Activated T-cell treated with anti-CD3 and anti-CD28 coated beads for 48 hours (primary cell): ENCODE measurements around the gene TBCD.
"Not testable (repeated sequence)": the region's sequence is repeated elsewhere in the genome, so short reads cannot be mapped to it uniquely, and the experiment has no call there.

Experiments
- DNase-seq: peaks from one replicate; pipeline ENCODE4 v3.0.0-alpha.2; 2020; ENCODE audit warnings: low read depth

The TBCD gene

DNA sequence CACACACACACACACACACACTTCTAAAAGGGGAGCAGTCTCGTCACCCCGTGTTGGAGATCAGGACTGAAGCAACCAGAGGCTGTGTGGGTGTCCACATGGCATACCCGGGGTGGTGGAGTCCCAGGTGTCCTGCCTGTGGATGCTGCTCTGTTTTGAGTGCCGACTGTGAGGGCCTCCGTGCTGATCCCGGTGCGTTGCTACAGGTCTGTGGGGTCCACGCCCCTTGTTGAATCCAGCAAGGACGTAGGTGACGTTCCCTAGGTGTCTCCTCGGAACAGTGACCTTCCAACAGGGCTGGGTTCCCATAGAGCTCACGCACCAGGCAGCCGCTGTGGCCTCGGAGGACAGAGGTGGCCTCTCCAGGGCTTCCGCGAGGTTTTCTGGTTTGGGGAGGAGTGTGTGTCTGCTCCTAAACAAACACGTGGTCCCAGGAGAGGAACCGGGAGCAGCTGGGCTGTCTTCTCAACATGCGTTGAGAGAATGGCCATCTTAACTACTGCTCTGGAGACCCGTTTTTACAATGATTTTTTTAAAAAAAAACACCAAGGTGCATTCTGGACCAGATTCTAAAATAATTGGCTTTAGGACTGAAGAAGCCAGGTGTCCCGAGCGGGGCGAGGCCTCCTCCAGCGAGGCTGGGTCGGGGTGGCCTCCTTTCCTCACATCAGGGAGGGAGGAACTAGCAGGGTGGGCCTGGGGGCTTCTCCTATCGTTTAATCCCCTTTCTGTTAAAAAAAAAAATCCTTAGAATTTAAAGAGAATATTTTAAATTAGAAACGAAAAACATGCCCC is 188.6 kb downstream of the TBCD start:
- no peak for DNase-seq

DNA sequence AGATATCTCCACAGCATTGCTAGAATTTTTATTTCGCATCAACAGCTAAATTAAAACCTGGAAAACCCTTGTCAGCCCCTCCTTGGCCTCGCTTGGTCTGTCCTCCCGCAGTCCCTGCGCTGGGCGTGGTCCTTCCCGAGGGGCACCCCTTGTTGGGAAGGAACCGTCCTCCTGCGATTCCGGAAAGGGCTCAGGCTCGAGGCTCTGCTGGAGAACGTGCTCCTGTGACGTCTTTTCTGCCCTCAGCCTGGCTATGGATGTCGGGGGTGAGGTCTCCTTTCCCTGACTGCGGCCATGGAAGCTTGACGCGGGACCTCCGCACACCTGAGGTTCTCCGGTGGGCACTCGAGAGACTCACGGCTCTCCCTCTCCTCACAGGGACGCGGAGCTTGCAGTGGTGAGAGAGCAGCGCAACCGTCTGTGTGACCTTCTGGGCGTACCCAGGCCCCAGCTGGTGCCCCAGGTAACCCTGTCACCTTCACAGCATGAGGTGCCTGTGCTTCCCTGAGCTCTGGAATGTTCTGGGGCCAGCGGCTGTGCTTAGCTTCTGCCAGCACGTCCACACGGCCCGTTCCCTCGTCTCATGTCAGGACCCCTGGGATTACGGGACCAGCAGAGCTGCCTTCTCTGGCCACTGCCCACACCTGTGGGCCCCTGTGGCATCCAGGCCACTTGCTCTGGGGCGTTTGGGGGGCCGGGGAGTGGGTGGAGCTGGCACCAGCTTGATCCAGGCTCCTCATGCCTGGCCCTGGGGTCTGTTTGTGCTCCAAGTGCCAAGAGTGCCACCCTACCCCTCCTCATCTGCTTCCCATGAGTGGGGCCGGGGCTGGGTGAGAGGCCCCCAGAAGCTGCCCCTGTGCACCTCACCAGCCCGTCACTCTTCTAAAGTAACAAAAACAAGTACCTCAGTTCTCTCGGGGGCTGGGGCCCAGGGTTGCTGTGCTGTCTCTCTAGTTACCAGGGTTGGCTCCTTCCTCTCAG is 189.4 kb downstream of the TBCD start:
- no peak for DNase-seq

DNA sequence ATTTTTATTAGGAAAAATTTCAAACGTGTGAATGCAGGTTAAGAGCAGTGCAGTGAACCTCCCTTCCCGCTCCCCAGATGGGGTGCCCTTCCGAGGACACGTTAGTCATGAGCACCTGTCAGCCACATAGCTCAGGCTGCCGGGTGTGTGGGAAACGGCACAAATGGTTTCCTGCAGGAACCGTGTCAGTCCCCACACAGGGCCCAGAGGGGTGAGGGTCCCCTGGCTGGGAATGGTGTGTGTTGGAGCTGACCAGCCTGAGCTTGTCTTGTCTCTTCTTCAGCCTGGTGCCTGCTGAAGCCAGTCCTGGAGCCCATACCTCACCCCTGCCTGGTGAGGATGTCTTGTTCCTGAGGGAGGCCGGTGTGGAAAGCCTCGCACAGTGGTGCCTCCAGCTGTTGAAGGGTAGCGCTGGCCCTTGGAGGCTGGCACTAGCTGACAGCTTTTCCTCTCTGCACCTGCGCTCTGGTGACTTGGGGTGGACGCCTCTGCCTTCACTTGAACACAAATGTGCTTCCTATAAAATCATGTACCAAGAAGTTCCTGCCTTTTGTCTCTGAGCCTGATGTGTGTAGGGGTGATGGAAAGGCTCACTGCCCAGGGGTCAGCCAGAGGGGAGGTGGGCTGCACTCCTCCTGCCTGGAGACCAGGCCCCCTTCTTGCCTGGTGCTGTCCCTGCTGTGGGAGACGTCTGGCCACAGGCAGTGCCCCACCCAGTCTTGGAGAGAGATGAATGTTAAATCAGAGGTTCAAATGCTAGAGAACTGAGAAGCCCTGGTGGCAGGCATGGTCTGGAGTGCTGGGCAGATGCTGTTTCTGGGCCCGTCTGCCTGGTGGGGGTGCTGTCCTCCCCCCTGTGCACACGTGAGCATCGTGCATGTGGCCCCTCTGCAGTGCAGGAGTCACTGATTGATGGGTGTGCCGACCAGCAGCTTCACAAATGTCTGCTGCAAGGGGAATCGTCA is 190.6 kb downstream of the TBCD start:
- no peak for DNase-seq

DNA sequence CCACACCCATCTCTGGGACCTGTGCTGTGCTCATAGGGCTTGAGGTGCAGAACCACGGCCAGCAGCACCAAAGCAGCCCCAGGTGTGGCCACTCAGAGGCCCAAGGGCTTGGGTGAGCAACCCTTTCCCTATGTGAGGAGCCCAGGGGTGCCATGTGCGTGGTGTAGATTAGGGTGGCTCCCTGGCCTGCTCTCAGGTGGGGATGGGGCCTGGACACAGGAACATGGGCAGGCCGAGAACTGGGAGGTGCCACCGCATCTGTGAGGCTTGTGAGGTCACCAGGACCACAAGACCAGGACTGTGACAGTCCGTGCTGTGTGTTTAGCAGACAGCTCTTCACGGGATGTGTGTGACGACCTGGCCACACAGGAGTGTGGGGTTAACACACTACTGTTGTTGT is 191.5 kb downstream of the TBCD start:
- DNase-seq = no peak

DNA sequence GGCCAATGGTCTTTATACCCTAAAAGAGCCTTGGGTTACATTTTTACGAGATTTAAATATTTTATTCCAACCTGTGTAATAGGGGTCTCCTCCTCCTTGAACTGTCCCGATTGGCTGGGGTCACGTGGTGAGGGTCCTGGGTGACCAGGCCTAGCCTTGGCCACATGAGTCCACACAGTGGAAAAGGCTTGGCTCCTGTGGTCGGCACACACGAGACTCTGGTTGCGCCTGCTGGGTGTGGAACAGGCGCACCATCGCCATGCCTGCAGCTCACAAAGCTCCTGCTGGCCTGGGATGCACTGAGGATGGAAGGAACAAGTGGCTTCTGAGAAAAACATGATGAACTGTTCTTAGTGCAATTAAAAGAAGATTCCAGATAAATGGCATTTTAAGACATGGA is 191.9 kb downstream of the TBCD start:
- DNase-seq = no peak

DNA sequence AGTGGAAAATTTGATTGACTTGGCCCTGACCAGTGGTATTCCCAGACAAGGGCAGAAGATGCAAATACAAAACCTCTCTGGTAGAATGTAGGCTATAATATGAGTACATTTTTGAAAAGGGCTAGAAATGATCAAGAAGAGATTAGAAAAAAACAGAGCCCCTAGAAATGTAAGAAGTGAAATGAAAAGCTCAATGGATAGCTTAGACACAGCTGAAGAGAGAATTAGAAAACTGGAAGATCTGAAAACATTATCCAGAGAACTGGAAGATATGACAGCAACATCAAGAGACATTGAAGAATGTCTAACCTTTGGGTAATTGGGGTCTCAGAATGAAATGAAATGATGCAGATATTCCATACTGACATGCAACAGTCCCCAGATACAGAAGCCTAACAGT is 193.1 kb downstream of the TBCD start:
- DNase-seq = no peak

DNA sequence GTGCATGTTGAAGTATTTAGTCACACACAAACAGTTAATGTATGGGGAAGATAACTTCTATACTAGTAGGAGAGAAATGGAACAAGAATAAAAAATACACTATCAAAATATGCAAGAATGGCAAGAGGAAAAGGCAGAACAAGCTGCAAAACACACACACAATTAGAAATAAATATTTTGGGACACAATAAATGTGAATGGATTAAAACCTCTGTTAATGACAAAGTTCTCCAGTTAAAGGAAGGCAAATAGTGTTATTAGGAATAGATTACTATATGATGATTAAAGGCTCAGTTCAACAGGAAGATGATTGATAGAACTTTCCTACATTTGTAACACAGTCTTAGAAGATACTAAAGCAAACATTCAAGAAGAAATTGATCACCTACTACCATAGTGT is 194.2 kb downstream of the TBCD start:
- DNase-seq = no peak

DNA sequence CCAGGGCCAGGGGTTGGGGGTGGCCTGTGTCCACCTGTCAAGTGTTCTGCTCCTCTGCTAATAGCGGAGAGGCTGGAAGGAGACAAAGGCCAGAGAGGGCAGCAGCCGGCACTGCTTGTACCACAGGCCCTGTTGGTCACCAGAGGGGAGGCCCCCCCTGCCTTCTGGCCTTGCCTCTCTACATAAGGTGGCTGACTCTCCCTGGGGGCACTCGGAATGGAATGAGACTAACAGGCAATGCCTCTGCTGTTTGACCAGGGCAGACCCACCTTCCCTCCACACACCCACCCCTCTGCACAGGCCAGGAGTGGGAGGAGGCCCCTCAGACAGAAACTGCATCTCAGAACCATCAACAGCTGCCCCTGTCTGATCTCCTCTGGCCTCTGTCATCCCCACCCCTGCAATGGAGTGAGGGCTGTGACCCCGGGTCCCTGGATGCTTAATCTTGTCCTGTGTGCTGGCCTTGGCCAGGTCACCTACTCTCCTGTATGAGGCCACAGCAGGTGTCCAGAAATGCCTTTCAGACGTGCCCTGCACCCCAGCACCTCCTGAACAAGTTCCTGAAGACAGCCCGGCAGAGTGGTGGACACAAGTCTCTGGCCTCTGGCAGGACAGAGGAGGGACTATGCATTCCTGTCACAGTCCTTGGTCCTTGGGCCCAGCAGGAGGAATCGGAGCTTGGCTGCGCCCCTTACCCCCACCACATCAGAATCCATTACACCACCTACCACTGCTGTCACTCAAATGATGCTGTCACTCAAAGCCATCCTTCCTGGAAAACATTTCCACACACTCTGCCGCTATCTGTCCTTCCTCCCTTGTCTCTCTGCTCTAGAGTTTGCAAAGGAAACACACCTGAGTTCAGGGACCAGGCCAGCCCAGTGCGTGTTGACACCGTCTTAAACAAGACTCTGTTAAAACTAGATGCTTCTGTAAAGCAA is 195.5 kb downstream of the TBCD start:
- no peak for DNase-seq

DNA sequence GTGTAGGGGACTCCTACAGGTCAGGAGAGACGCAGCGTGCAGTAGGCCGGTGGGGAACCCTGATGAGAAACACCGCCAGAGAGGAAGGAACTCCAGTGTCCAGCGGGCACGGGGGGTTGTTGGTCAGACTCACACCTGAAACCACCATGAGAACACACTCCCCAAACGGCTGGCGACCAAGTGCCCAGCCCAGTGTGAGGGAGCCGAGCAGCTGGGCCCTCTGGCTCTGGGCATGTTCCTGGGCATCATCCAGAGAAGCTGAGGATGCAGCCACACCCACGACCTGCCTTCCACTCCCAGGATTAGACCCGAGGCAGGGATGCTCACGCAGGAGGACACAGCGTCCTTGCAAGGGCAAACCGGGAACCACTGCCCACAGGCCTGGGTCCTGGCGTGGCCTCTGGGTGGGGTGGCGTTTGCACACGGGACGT is 196.2 kb downstream of the TBCD start:
- no peak for DNase-seq

DNA sequence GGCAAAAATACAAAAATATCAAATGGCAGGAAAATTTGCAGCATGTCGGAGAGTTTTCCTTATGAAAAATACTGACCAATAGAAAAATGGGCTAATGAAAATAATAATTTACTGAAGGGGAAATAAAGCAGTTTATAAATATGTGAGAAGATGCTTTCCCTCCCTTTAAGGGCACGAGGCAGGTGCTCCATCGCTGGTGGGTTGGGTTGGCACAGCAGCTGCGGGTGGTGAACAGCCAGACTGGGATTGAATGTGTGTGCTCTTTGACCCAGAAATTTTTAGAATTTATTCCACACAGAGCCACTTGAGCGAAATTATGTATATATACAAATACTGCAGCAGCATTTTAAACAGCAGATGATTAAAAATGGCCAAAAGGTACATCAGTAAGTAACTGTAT is 197.1 kb downstream of the TBCD start:
- no peak for DNase-seq

DNA sequence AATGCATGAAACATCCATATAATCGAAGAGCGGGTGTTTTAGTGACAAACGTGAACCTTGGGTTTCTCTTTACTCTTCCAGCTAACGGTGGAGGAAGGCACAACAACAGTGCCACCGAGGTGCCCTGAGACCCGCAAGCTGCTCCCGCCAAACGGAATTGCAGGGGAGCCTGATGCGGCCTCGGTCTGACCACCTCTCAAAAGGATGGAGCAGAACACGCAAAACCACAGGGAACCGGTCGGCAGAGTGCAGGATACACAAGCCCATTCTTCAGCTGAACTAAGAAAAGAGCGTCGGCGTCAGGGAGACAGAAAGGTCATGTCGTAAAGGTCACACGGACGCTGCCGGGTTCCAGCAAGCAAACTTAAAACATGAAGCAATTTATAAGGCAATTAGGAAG is 197.5 kb downstream of the TBCD start:
- DNase-seq = no peak

DNA sequence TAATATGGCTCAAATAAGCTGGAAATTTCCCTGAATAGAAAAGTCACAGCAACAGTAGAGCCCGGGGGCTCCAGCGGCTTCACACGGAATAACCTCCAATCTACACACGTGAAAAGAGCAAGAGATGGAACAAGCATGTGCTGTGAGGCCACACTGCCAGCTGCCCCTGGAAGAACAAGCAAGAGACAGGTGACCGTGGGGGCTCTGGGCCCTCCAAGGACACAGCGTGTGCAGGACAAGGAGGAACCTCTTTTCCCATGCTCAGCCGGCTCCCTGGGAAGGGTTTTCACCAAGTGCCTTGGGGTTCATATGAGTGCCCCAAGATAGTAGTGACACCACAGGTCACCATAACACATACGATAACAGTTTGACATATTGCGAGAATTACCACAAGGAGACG is 198.1 kb downstream of the TBCD start:
- no peak for DNase-seq

DNA sequence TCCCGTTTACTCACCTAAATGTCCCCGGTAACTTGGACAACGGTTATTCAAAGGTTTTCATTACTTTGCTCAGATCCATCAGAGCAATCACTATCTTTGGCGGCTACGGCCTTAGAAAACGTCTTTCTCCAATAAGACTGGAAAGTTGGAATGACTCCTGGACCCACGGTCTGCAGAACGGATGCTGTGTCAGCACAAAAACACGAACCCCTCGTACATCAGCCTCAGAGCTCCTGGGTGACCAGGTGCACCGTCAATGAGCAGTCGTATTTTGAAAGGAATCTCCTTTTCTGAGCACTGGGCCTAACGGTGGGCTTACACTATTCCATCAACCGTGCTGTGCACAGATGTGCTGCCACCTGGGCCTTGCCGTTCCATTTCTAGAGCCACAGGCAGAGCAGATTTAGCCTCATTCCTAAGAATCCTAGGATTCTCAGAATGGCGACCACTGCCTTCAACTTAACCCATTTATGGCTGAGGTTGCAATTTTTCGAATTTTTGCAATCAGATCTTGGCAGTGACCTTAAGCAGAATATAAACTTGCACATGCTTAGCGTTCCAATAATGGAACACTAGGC is 198.7 kb downstream of the TBCD start:
- no peak for DNase-seq

DNA sequence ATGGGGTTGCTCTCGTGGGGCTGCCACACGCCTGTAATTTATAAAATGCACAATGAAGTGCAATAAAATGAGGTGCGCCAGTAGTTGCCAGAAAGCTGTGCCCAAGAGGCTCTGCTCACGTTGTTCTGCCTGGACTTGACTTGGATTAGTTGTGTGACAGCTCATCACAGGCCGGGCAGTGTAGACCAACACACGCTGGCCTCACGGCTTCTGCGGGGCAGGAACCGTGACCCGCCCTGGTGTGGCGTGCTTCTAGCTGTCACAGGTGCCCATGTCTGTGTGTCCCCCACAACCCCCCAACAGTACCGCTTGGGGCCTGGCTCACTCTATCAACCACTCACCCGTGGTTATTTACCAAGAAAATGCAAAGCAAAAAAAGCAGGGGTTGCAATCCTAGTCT is 200.2 kb downstream of the TBCD start:
- DNase-seq = no peak

DNA sequence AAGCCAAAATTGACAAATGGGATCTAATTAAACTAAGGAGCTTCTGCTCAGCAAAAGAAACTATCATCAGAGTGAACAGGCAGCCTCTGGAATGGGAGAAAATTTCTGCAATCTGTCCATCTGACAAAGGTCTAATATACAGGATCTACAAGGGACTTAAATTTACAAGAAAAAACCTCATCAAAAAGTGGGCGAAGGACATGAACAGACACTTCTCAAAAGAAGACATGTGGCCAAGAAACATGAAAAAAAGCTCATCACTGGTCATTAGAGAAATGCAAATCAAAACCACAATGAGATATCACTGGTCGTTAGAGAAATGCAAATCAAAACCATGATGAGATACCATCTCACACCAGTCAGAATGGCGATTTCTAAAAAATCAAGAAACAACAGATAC is 203.2 kb downstream of the TBCD start:
- not testable (repeated sequence) for DNase-seq

DNA sequence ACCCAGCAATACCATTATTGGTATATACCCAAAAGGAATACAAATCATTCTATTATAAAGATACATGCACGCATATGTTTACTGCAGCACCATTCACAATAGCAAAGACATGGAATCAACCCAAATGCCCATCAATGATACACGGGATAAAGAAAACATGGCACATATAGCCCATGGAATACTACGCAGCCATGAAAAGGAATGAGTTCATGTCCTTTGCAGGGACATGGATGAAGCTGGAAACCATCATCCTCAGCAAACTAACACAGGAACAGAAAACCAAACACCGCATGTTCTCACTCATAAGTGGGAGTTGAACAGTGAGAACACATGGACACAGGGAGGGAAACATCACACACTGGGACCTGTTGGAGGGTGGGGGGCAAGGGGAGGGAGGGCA is 203.8 kb downstream of the TBCD start:
- not testable (repeated sequence) for DNase-seq

DNA sequence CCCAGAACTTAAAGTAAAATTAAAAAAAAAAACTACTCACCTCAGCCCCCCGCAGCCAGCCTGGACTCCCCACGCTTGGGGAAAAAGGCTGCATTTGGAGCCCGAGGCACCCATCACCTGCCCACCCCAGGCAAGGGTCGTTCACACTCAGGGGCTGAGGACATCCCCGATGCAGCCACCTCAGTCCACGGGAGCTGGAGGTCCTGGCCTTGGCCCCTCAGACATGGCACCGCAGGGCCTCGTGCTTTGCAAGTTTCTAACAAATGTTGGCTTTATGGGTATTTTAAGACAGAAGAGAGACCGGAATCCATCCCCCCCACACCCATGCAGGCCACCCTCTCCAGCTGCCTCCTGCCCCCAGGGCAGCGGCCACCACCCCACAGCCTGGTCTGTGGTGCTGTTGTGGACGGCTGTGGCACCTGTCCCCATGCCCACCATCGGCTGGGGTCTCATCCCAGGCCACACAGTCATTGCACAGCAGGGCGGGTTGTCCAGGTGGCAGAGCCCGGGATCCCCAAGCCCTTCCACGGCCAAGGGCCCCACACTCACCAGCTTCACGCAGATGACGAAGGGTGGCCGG is 204.4 kb downstream of the TBCD start:
- no peak for DNase-seq

DNA sequence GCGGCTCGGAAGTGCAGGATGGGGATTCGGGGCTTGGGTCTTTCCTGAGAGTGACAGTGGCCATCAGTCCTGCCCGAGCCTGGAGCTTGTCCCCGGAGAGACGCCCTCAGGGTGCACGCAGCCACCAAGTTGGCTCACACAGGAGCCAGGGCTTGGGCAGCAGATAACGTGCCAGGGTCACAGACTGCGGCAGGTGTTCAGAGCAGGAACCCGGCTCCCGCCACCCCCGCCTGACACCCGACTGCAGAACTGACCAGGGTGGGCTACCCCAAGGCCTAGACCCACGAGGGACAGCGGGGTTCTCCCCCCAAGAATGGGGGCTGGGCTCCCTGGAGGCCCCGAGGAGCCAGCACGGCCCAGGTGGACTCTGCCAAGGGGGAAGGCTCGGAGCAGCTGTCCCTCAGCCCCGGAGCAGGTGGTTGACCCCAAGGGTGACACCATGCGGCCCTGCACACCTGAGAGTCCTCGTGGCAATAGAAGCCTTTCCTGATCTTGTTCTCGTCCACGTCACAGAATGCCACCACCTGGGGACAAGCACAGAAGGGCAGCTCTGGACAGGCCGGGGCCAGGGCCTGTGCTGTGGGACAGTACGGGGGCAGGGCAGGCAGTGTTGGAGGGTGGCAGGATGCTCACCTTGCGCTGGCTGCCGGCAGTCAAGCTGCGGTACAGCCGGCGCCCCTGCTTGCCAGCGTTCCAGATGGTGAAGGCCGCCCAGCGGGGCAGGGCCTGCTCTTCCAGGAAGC is 205.0 kb downstream of the TBCD start:
- no peak for DNase-seq

DNA sequence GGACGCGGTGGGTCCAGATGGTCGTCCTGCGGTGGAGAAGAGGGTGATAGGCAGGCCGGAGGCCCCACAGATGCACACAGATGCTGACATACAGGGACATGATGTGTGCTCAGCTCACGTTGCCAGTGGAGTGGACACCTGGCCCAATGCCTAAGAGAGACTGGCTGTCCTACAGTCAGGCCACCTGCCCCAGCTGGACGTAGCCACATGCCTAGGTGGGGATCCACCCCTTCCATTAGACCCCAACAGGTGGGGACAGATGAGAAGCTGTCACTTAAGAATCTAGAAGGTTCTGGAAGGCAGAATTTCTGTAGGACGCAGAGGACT is 205.6 kb downstream of the TBCD start:
- no peak for DNase-seq
